Caco-2 (cell line): ENCODE measurements around the gene RGMA. TPM values are rescaled to one million over a fixed set of nuclear protein-coding genes. Genes with fewer than 3 reads are reported as not detected.
A peak's percentile ranks its signal among the peaks of the same experiment; 100 is the strongest.

Experiments
- BruUV-seq: library from RNA; stranded (reverse); fragments of 400-500 nt; replicated peaks from 2 replicates; lab custom pipeline; 2021; lab: Mats Ljungman, UMichigan
- CTCF ChIA-PET: fragments of 300-600 bp; sonication (Branson Sonifier 250); formaldehyde crosslinking; loops from one replicate; lab custom pipeline; 2022; ENCODE audit warnings: antibody characterized with exemption; lab: Charles Lee
- POLR2A ChIA-PET: fragments of 300-600 bp; sonication (Branson Sonifier 250); formaldehyde crosslinking; loops from one replicate; lab custom pipeline; 2022; ENCODE audit warnings: antibody characterized with exemption; lab: Charles Lee
- DNase-seq, 2 experiments: peaks; one replicate each; pipeline versions ENCODE4 v3.0.0 to v3.0.0-alpha.2; 2020 to 2022
- H3K27me3 ChIP-seq: replicated peaks from 2 replicates; pipeline ENCODE4 v1.6.0; 2011; ENCODE audit warnings: low read length; ENCODE audit not compliant: control insufficient read depth, insufficient read depth
- H3K36me3 ChIP-seq: 2 replicates; pipeline ENCODE4 v1.5.1; 2011; ENCODE audit warnings: low read length; ENCODE audit not compliant: control insufficient read depth, insufficient read depth
- H3K4me1 ChIP-seq: fragments of 250-450 bp; sonication (Bioruptor Pico); 2 replicates; pipeline ENCODE4 v1.5.1; 2020; ENCODE audit warnings: mild to moderate bottlenecking
- H3K4me3 ChIP-seq: 2 replicates; pipeline ENCODE4 v1.5.1; 2011; ENCODE audit warnings: low read depth, mild to moderate bottlenecking, control low read depth, low read length
- H3K9me3 ChIP-seq: fragments of 250-450 bp; sonication (Bioruptor Pico); 2 replicates; pipeline ENCODE4 v1.5.1; 2020; ENCODE audit warnings: mild to moderate bottlenecking, moderate library complexity
- H3K27ac Mint-ChIP-seq: one replicate; pipeline ENCODE4 v1.8.0; 2022; ENCODE audit warnings: mixed read lengths; ENCODE audit not compliant: unreplicated experiment
- H3K27me3 Mint-ChIP-seq: one replicate; pipeline ENCODE4 v1.8.0; 2022; ENCODE audit warnings: mixed read lengths; ENCODE audit not compliant: insufficient read depth, unreplicated experiment
- H3K36me3 Mint-ChIP-seq: one replicate; pipeline ENCODE4 v1.8.0; 2022; ENCODE audit warnings: mild to moderate bottlenecking, mixed read lengths; ENCODE audit not compliant: insufficient read depth, unreplicated experiment
- H3K4me1 Mint-ChIP-seq: one replicate; pipeline ENCODE4 v1.8.0; 2022; ENCODE audit warnings: low read depth, mixed read lengths; ENCODE audit not compliant: unreplicated experiment
- H3K4me3 Mint-ChIP-seq: one replicate; pipeline ENCODE4 v1.8.0; 2022; ENCODE audit warnings: mild to moderate bottlenecking, moderate library complexity, mixed read lengths; ENCODE audit not compliant: unreplicated experiment
- H3K9me3 Mint-ChIP-seq: one replicate; pipeline ENCODE4 v1.8.0; 2022; ENCODE audit warnings: mixed read lengths; ENCODE audit not compliant: unreplicated experiment
- intact Hi-C: fragments of 100-400 bp; cut with micrococcal nuclease; formaldehyde crosslinking; loops from one replicate; pipeline ENCODE4 v1.10.0; 2022; ENCODE audit not compliant: unreplicated experiment
- total RNA-seq: library from RNA; stranded (reverse); gene quantifications from 2 replicates; pipeline ENCODE4 v1.2.3, GENCODE V29; 2022
- TF ChIP-seq, protein P1 (sequence below), 2 experiments: fragments of 200-600 bp in 1 of 2; IDR thresholded peaks; 1 replicate in 1 of 2; 2 replicates in 1 of 2; pipeline versions ENCODE4 v1.5.1 to v1.8.0; 2011 to 2022; ENCODE audit warnings: antibody characterized with exemption in 1 of 2, control low read depth in 1 of 2, inconsistent platforms in 1 of 2, low read depth in 1 of 2, low read length in 1 of 2, mild to moderate bottlenecking in 1 of 2, moderate library complexity in 1 of 2; ENCODE audit not compliant: insufficient read depth in 1 of 2, severe bottlenecking in 1 of 2, unreplicated experiment in 1 of 2

Gene RGMA
- total RNA-seq, 1 experiment from 2014 or later, result 4.5 TPM

DNA sequence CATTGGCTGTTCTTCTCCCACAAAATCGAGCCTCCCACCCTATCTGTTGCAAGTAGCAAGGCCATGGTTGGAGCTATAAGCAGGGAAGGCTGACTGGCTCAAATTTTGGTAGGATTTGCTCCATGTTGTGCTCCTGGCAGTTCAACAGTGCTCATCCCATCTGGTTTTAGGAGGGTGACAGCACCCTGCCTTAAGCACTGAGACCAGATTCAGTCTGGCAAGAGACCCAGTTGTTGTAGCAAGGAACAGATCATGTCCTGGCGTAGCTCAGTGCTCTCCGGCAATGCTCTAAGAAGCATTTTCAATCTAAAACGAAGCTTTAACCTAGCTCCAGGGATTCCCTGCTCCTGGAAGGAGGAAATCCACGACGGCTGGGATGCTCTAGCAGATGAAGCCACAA lies 91.2 kb downstream of the RGMA start:
- Mint-ChIP-seq H3K36me3 (peaks cover 95% of the 10 kb centered on the region), H3K4me1 (no peaks in the 10 kb centered on the region), H3K27me3 (no peaks in the 10 kb centered on the region), H3K27ac (peak overlapping the region; percentile 29), H3K4me3 (no peak overlapping the region), H3K9me3 (no peaks in the 10 kb centered on the region)
- POLR2A ChIA-PET, result no interaction called here
- CTCF ChIA-PET, result no interaction called here
- H3K36me3 ChIP-seq, result peaks cover 2% of the 10 kb centered on the region
- H3K4me3 ChIP-seq, result no peak overlapping the region
- no peaks in the 10 kb centered on the region for H3K9me3 ChIP-seq
- H3K4me1 ChIP-seq, result no peaks in the 10 kb centered on the region
- intact Hi-C loops, result no loop called here
- DNase-seq, result no peak
- TF ChIP-seq, protein P1, sequence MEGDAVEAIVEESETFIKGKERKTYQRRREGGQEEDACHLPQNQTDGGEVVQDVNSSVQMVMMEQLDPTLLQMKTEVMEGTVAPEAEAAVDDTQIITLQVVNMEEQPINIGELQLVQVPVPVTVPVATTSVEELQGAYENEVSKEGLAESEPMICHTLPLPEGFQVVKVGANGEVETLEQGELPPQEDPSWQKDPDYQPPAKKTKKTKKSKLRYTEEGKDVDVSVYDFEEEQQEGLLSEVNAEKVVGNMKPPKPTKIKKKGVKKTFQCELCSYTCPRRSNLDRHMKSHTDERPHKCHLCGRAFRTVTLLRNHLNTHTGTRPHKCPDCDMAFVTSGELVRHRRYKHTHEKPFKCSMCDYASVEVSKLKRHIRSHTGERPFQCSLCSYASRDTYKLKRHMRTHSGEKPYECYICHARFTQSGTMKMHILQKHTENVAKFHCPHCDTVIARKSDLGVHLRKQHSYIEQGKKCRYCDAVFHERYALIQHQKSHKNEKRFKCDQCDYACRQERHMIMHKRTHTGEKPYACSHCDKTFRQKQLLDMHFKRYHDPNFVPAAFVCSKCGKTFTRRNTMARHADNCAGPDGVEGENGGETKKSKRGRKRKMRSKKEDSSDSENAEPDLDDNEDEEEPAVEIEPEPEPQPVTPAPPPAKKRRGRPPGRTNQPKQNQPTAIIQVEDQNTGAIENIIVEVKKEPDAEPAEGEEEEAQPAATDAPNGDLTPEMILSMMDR (IDR thresholded peaks at IDR 0.05; ENCODE audit: insufficient read depth in 1 of 2, low read depth in 1 of 2, low read length in 1 of 2, severe bottlenecking in 1 of 2, unreplicated experiment in 1 of 2), result no peak
- H3K27me3 ChIP-seq, result no peaks in the 10 kb centered on the region
- no TSS peak for BruUV-seq

DNA sequence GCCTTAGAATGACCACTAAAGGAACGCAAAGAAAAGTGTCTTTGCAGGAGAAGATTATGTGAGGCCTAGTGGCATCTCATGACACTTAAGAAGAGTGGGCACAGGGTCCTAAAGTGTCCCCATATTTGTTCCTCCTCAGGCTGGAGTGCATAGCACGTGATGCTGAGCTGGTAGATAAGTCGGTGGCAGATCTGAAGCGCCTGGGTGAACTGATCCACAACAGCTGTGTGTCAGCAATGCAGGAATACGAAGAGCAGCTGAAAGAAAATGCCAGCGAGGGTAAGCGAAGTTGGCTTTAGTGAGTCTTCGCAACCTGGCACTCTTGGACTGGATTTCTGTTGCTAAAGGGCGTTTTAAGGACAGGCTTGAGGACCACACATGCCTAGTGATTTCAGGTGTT lies 96.3 kb downstream of the RGMA start:
- no peak for DNase-seq
- no peaks in the 10 kb centered on the region for H3K9me3 Mint-ChIP-seq
- peaks cover 88% of the 10 kb centered on the region for H3K36me3 Mint-ChIP-seq
- no peaks in the 10 kb centered on the region for H3K4me1 Mint-ChIP-seq
- no peak overlapping the region for H3K4me3 ChIP-seq
- POLR2A ChIA-PET, result no interaction called here
- BruUV-seq, result no TSS peak
- H3K9me3 ChIP-seq, result no peaks in the 10 kb centered on the region
- intact Hi-C loops, result no loop called here
- H3K27ac Mint-ChIP-seq, result peak overlapping the region; percentile 54
- CTCF ChIA-PET, result no interaction called here
- H3K27me3 Mint-ChIP-seq, result no peaks in the 10 kb centered on the region
- no peak overlapping the region for H3K4me3 Mint-ChIP-seq
- H3K36me3 ChIP-seq, result peaks cover 4% of the 10 kb centered on the region
- no peaks in the 10 kb centered on the region for H3K4me1 ChIP-seq
- TF ChIP-seq, protein P1 (IDR thresholded peaks at IDR 0.05; ENCODE audit: insufficient read depth in 1 of 2, low read depth in 1 of 2, low read length in 1 of 2, severe bottlenecking in 1 of 2, unreplicated experiment in 1 of 2), result no peak
- H3K27me3 ChIP-seq, result no peaks in the 10 kb centered on the region

DNA sequence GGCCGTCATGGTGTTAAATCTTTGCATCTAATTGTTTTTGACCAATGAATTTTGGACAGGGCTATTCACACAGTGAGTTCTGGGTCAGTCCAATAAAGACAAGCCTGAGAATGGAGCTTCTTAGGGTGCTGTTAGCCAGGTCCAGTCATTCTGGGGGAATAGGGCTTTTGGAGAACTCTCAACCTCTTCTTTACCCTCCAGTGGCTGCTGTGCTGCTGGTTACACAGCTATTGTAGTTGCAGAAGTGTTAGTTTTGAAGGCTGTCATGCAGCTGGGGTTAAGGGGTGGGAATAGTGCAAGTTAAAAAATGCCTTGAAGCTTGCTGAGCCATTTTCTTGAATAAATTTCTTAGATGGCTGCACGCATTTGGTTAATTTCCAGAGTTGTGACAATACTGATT lies 99.0 kb downstream of the RGMA start:
- no TSS peak for BruUV-seq
- Mint-ChIP-seq H3K4me3 (no peak overlapping the region), H3K27ac (no peak overlapping the region), H3K4me1 (no peaks in the 10 kb centered on the region), H3K27me3 (no peaks in the 10 kb centered on the region), H3K36me3 (peaks cover 85% of the 10 kb centered on the region), H3K9me3 (no peaks in the 10 kb centered on the region)
- TF ChIP-seq, protein P1 (IDR thresholded peaks at IDR 0.05; ENCODE audit: insufficient read depth in 1 of 2, low read depth in 1 of 2, low read length in 1 of 2, severe bottlenecking in 1 of 2, unreplicated experiment in 1 of 2), result no peak
- intact Hi-C loops, result no loop called here
- no peak overlapping the region for H3K4me3 ChIP-seq
- H3K36me3 ChIP-seq, result peaks cover 7% of the 10 kb centered on the region
- no peaks in the 10 kb centered on the region for H3K9me3 ChIP-seq
- CTCF ChIA-PET, result no interaction called here
- DNase-seq, result no peak
- no peaks in the 10 kb centered on the region for H3K27me3 ChIP-seq
- POLR2A ChIA-PET, result no interaction called here
- no peaks in the 10 kb centered on the region for H3K4me1 ChIP-seq
